GM18909 (cell line): ENCODE measurements around the gene ACTN2.
"Not testable (repeated sequence)": the region's sequence is repeated elsewhere in the genome, so short reads cannot be mapped to it uniquely, and the experiment has no call there.

ENCODE experiments used
- ATAC-seq: cut with Tn5 transposase; IDR thresholded peaks from one replicate; pipeline ENCODE4 v1.9.1; 2021; ENCODE audit warnings: mild to moderate bottlenecking; ENCODE audit not compliant: unreplicated experiment, poor library complexity

ACTN2 gene

DNA sequence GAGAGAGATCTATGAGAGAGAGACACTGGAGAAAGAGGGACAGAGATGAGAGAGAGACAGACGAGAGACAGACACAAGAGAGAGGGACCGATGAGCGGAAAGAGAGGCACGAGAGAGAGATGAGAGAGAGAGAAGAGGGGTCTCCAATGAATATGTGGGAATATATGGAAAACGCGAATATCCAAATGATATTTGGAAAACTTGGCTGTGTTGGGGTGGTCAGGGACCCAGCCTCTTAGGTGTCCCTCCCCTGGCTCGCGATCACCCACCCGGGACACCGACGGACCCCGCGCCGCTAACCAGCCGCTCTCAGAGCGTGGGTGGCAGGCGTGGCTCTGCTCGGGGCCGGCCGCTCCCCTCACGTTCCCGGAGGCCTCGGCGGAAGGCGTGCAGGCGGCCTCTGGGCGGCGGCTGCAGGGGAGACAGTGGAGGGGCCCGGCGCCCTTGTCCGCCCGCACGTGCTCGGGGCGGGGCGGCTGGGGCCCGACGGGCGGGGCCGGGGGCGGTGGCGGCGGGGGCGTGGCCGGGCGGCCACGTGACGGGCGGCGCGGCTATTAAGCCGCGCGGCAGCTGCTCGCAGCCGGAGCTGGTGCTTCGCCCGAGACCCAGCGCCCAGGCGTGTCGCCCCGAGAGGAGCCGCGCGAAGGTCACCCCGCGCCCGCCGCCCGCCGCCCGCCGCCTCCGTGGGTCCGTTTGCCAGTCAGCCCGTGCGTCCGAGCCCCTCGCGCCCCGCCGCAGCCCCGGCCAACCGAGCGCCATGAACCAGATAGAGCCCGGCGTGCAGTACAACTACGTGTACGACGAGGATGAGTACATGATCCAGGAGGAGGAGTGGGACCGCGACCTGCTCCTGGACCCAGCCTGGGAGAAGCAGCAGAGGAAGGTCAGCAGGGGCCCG is at the start of gene ACTN2:
Gene ACTN2 (plus strand): TSS at position 583 of the 898 bp plus-strand sequence. CDS start 175 bp downstream, at position 758.
- peak; percentile 88 for ATAC-seq

DNA sequence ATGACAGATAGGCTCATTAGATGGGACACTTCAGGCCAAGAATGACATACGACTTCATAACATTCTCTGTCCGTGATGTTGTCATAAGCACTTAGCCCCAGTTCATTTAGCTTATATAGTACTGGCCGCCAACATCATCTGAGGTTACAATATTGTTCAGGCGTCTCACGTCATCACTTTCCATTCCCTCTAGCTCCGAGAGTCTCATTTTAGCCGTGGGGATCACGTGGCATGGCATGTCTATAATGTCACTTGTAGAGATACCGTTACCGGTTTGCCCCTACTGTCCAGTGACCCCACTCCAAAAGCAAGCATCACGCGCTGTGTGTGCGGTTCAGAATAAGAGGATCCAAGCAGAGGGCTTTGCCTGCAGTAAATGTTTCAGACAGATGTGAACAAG is 47.4 kb upstream of the ACTN2 start:
- no peak for ATAC-seq

DNA sequence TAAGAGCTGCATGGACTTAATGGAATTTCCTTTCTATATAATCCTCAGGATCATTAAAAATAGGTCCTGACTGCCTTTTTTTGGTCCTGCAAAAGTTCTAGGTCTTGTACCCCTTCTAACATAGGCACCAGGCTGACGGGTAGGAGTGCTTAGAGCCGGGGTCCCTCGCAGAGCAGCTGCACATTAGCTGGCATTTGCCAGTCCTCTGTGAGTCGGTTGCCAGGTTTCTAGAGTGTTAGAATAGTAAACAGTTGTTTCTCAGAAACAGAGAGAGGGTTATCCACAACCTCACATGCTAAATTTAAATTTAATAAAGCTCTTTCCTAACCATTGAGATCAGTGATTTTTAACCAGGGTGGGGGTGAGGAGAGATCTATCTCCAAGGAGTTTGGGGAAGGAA is 46.6 kb upstream of the ACTN2 start:
- ATAC-seq = no peak

DNA sequence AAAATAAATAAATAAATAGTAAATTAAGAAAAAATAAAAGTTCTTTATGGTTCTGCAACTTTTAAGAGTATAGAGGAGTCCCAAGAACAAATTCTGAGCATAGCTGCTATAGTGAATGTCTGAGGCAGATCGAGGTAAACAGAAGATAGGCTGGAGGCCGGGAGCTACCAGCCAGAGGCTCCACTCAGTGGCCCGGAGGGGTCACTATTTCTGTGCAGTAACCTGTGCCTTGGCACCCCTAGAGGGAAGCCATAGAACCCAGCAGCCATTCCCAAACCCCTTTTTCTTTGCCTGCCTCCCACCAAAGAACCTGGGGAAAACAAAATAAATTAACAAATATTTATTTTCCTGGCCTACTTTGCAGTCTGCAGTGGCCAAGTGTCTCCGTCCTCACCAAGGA is 43.5 kb upstream of the ACTN2 start:
- no peak for ATAC-seq

DNA sequence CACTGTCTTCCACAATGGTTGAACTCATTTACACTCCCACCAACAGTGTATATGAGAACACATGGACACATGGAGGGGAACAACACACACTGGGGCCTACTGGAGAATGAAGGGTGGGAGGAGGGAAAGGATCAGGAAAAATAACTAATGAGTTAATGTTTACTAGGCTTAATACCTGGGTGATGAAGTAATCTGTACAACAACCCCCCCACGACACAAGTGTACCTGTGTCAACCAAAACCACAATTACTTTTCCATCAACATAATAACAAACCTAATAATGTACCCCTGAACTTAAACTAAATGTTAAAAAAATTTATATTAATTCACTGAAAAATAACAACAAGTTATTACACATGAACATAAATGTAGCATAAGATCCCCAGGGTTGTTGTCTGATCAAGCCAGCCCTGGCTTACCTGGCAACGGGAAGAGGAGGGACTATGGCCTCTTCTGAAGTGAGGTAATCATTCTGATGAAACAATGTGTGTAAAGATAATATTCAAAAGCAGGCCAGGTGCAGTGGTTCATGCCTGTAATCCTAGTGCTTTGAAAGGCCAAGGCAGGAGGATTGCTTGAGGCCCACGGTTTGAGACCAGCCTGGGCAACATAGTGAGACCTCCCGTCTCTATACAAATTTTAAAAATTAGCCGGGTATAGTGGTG is 41.2 kb upstream of the ACTN2 start:
- no peak for ATAC-seq

DNA sequence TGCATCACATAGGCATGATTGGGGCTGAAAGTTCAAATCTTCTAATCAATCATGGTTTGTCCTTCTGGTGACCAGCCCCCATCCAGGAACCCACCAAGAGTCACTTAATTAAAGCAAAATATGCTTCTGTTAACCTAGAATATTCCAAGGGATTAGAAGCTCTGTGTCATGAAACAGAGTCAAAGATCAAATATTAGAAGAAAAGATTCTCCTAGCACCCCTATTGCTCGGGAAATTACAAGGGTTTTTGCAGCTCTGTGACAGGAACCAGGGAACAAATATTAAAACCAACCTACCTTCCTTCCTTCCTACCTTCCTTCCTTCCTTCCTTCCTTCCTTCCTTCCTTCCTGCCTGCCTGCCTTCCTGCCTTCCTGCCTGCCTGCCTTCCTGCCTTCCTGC is 31.8 kb upstream of the ACTN2 start:
- ATAC-seq = no peak

DNA sequence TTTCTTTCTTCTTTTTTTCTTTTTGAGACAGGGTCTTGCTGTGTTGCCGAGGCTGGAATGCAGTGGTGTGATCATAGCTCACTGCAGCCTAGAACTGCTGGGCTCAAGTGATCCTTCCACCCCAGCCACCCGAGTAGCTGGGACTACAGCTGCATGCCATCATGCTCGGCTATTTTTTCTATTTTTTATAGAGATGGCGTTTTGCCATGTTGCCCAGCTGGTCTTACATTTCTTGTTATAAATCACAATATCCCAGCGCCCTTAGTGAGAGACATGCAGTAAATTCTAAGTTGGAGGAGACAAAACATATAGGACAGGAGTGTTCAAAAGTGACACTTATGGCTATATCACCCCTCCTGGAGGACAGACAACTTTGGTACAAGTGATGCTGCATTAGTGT is 31.3 kb upstream of the ACTN2 start:
- no peak for ATAC-seq

DNA sequence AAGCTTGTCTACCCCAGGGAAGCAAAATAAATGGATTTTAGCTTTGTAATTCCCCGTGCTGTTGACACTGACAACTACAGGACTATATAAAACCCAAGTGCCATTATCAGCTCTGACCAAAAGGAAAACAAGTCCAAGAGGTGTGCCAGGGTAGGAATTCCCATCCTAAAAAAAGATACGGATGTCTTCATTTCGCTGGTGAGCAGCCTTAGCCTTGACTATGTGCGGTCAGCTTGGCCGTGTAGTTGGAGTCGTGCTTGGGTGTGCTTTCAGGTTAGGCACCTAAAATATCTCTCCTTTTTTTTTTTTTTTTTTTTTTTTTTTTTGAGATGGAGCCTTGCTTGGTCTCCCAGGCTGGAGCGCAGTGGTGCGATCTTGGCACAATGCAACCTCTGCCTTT is 28.9 kb upstream of the ACTN2 start:
- no peak for ATAC-seq

DNA sequence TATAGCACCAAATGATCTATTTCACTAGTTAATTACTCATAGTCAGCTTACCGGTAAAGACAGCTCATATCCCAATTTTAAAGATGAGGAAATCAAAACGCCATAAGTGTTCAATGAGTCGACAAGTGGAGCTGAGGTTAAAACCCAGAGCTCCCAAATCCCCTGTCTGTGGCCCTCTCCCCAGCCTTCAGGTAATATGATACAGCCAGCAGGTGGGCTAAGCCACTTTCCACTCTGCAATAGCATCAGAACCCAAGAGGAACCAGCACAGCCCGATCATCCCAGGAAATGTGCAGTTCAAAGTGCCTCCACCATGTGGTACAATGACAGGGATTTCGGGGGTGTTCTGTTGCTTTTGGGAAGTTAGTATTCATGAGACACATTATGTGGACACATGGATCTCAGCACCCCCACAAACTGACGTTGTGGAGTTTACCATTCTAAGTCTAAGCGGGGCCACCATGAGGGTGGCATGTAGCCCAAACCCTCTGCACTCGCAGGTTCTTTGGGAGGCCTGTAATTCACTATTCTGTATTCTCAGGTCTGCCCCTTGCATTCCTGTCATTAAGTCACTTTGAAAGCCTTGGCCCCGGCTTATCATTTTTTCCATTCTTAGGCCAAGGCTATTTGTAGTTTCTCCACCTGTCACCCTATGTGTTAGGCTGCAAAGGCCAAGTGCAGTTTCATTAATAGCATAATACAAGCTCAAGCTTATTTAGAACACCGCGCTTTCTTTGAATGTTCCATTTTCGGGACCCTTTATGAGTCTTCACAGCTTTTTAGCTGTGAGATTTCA is 26.3 kb upstream of the ACTN2 start:
- ATAC-seq = no peak

DNA sequence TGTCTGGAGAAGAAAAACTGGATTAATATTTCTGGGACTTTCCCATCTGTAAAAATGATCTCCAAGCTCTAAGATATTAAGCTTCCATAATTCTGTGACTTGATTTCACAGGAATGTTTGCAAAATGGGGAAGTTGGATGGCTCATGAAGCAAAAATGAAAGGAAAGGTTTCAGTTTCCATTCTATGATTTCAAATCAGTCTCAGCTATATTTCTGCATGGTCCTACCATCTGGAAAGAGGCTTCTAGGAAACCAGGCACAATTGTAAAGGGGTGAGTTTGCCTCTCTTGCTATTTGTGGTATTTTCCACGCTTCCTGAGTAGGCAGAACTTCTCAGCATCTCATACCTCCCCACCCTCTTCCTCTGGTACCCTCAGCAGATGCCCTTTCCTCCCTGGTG is 22.4 kb upstream of the ACTN2 start:
- ATAC-seq = no peak

DNA sequence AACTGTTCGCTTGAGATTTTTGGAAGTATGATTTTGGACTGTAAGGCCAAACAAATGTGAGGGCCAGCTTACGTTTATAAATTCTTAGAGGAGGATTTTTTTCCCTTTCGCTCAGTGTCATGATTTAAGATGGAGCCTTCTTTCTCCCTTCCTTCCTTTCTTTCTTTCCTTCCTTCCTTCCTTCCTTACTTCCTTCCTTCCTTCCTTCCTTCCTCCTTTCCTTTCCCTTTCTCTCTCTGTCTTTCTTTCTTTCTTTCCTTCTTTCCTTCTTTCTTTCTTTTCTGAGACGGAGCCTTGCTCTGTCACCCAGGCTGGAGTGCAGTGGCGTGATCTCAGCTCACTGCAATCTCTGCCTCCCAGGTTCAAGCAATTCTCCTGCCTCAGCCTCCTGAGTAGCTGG is 17.4 kb upstream of the ACTN2 start:
- not testable (repeated sequence) for ATAC-seq

DNA sequence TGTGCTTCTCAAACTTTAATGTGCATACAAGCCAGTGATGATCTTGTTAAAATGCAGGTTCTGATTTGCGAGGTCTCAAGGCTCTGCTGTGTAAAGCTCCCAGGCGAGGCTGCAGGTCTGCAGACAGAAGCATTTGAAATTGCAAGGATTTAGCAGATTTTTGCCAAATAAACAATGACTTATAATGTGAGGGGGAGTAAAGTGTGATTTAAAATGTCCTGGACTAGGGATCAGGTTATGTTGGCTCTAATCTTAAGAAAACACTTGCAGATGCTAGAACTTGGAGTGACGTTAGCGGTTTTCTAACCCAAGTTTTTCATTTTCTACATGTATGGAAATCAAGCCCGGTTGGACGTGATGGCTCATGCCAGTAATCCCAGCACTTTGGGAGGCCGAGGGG is 16.2 kb upstream of the ACTN2 start:
- no peak for ATAC-seq

DNA sequence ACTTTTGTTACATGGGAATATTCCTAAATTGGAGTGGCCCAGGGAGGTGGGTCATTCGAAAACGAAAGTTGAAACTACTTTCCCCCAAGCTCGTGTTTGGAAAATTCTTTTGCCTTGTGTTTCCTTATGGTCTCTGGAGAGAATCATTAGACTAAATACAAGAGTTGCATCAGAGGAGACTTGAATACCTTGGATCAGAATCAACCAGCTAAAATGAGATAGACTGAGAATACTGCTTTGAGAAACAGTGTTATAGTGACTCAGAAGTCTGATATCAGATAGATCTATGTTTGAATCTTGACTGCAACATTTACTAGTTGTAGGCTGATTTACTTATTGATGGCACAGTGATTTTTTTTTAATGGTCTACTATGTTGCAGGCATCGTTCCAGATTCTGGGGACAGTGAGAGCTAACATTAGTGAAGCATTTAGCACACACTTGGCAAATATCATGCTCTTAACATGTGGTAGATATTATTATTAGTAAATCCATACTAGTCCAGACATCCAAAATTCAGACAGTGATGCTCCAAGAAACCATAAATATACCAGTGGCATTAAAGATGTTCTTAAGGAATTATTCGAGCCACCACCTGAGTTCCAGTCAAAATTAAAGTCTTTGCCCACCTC is 12.9 kb upstream of the ACTN2 start:
- ATAC-seq = no peak

DNA sequence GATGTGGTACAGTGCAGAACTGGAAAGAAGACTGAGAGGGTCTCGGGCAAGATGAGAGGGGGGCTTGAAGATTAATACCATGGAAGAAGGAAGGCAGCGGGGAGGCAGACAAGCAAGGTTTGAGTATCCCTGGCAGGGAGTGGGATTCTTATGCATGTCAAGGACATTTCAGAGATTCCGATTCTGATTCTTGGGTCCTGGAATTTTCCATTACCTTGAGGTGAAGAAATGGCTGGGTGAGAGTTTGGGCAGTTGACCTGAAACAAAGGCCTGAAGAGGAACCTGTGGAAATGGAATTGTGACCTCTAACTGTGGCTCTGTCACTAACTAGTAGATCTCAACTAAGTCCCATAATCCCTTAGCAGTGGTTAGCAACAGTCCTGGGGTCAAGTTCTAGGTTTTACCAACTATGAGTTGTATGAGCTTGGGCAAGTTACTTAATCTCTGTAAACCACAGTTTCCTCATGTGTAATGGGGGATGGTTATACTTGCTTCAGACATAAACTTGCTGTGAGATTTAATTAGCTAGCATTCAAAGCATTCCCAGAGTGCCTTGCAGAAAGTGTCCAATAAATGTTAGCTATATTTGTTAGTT is 8.6 kb upstream of the ACTN2 start:
- no peak for ATAC-seq

DNA sequence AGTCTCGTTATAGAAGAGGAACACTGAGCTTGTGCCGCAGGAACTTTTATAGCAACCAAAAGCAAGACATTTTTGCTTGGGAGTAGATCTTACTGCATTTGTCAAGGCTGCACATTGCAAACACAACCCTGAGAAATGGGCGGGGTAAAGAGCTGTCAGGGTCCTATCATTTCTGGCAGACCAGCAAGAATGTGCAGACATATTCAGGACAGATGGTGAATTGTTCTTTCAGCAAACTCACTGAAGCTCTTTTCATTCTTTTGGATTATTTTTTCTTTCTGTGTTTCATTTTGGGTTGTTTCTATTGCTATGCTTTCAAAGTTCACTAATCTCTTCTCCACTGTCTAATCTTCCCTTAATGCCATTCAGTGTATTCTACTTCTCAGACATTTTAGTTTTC is 5.1 kb upstream of the ACTN2 start:
- no peak for ATAC-seq

DNA sequence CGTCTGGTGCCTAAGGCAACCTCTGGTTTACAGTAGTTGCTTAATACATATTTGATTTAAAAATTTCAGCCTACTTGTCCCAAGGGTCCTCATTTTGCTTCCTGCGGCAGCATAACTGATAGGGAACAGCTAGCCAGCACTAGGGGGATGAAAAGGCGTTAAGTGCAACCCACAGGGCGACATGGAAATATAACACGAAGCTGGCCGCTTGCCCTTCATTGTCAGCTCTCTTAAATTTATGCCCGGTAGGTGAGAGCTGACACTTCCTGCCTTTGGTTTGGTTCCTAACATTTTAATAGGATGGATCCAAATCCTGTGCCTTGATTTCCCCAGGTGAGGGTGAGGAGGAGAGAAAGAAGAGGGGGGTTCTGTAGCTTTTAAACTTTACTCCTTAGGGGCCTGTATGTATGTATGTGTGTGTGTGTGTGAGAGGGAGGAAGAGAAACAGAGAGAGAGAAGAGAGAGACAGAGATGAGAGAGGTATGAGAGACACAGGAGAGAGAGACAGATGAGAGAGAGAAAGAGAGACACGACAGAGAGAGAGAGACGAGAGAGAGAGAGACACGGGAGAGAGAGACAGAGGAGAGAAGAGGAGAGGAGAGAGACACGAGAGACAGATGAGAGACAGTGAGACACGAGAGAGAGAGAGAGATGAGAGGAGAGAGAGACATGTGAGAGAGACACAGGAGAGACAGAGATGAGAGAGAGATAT is 938 bp upstream of the ACTN2 start:
- no peak for ATAC-seq

DNA sequence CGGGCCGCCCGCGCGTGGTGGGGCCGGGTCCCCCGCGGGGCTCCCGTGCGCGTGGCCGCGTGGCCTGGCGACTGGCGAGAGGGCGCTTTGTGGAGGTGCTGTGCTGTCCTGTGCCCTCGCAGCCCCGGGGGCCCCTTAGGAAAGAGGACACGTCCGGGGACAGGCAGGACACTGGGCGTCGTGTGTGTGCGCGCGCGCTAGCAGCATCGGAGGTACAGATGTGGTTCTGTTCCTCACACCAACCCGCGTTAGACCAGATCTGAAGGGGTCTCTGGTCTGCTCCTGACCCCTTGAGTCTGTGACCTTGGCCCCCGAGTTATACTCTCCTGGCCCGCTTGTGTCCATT is 489 bp downstream of the ACTN2 start:
- no peak for ATAC-seq

DNA sequence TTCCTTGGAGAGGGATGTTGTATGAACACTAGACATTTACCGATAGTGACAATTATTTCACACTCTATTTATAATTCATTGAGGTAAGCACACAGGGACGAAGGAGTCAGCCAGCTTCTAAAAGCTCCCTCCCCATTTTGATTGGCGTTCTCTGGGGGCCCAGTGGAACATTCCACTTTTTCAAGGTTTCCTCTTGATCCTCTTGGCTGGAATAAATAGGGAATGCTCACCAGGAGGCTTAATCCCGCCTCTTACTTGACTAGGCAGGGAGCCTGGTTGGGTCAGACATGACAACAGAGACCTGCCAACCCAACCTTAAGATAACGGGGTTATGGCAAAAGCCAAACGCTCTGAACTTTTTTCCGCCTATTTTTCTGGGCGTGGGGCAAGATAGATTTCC is 974 bp downstream of the ACTN2 start:
- ATAC-seq = no peak

DNA sequence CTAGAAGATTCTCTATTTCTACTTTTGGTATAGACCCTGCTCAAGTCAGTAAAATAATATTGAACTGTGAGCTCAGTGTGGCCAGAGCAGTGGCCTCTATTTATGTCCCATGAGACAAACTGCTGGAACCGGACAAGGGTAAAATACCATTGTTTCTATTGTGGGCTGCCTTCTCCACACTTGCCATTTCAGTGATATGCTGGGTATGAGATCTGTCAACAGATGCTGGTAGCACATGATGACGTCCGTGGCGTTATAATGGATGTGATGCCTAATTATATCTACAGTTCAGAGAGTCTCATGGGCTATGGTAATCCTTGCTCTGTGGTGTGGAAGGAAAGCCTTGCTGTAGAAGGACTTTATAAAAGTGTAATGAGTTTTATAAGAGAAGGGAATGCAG is 2.4 kb downstream of the ACTN2 start:
- ATAC-seq = no peak
